NCI-H69 (cell line): ENCODE measurements around the gene TIMP4.

ENCODE experiments used
- DNase-seq: peaks from one replicate; lab custom pipeline; 2025; lab: John Stamatoyannopoulos, UW

TIMP4 gene

GRCh38 chr3:12185172-12185710, 26.5 kb upstream of the TIMP4 start:
- no peak for DNase-seq

- DNase-seq: no peak
Observed at GRCh38 chr3:12184541-12184940, 25.8 kb upstream of the TIMP4 start.

- DNase-seq: no peak
Observed at GRCh38 chr3:12182687-12183441, 24.2 kb upstream of the TIMP4 start.

- DNase-seq: no peak
Observed at GRCh38 chr3:12181806-12182205, 23.1 kb upstream of the TIMP4 start.

GRCh38 chr3:12181301-12181700, 22.6 kb upstream of the TIMP4 start:
- DNase-seq: no peak

- no peak for DNase-seq
Observed at GRCh38 chr3:12180631-12181030, 21.9 kb upstream of the TIMP4 start.

GRCh38 chr3:12180218-12180617, 21.5 kb upstream of the TIMP4 start:
- peak; percentile 31 for DNase-seq

- DNase-seq: no peak
Observed at GRCh38 chr3:12179441-12179840, 20.7 kb upstream of the TIMP4 start.

- no peak for DNase-seq
Observed at GRCh38 chr3:12178091-12178820, 19.5 kb upstream of the TIMP4 start.

- DNase-seq: no peak
Observed at GRCh38 chr3:12177126-12177525, 18.4 kb upstream of the TIMP4 start.

GRCh38 chr3:12175844-12176453, 17.2 kb upstream of the TIMP4 start:
- DNase-seq: peak; percentile 37

GRCh38 chr3:12175137-12175593, 16.5 kb upstream of the TIMP4 start:
- no peak for DNase-seq

GRCh38 chr3:12170207-12170606, 11.5 kb upstream of the TIMP4 start:
- no peak for DNase-seq

GRCh38 chr3:12165909-12166308, 7.2 kb upstream of the TIMP4 start:
- no peak for DNase-seq

GRCh38 chr3:12159227-12159601, 502 bp upstream of the TIMP4 start:
- DNase-seq: peak; percentile 76

- no peak for DNase-seq
Observed at GRCh38 chr3:12157026-12157425, 1.7 kb downstream of the TIMP4 start.

- DNase-seq: no peak
Observed at GRCh38 chr3:12155828-12156227, 2.9 kb downstream of the TIMP4 start.

GRCh38 chr3:12155264-12155663, 3.4 kb downstream of the TIMP4 start:
- DNase-seq: no peak

GRCh38 chr3:12154151-12154550, 4.6 kb downstream of the TIMP4 start:
- no peak for DNase-seq

GRCh38 chr3:12150112-12150511, 8.6 kb downstream of the TIMP4 start:
- no peak for DNase-seq

GRCh38 chr3:12149029-12149428, 9.7 kb downstream of the TIMP4 start:
- peak; percentile 49 for DNase-seq

GRCh38 chr3:12148183-12148940, 10.3 kb downstream of the TIMP4 start:
- DNase-seq: peak; percentile 22
